NCI-H187 (cell line): Measurements from ENCODE around the gene TCP11L1.
"Not testable (repeated sequence)": the region's sequence is repeated elsewhere in the genome, so short reads cannot be mapped to it uniquely, and the experiment has no call there.

Experiments
- DNase-seq, 2 experiments: peaks; one replicate each; lab custom pipeline; 2025; lab: John Stamatoyannopoulos, UW

Gene TCP11L1

DNA sequence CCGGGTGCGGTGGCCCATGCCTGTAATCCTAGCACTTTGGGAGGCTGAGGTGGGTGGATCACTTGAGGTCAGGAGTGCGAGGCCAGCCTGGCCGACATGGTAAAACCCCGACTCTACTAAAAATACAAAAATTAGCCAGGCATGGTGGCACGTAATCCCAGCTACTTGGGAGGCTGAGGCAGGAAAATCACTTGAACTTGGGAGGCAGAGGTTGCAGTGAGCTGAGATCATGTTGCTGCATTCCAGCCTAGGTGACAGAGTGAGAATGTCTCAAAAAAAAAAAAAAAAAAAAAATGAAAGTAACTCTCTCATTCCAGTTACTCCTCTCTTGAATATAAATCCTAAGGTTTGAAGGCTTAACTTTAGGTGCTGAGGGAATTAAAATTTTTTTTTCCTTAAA lies 10.2 kb upstream of the TCP11L1 start:
- not testable (repeated sequence) for DNase-seq

GRCh38 chr11:33033493-33033892 lies 5.9 kb upstream of the TCP11L1 start:
- no peak for DNase-seq

DNA sequence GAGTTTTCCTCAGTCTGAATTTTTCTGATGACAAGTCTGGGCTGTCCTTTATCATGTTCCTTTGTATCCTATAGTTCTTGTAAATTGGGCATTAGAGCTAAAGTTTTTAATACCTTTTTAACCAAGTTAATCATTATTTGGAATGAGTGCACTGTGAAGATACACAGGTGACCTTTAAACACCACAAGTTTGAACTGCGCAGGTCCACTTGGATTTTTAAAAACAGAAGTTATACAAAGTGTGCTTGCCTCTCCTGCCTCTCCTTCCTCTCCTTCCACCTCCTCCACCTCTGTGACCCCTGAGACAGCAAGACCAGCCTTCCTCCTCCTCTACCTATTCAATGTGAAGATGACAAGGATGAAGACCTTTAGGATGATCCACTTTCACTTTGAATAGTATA lies 4.4 kb upstream of the TCP11L1 start:
- DNase-seq: no peak

- DNase-seq: no peak
Measured at GRCh38 chr11:33040033-33040861, 875 bp downstream of the TCP11L1 start.

DNA sequence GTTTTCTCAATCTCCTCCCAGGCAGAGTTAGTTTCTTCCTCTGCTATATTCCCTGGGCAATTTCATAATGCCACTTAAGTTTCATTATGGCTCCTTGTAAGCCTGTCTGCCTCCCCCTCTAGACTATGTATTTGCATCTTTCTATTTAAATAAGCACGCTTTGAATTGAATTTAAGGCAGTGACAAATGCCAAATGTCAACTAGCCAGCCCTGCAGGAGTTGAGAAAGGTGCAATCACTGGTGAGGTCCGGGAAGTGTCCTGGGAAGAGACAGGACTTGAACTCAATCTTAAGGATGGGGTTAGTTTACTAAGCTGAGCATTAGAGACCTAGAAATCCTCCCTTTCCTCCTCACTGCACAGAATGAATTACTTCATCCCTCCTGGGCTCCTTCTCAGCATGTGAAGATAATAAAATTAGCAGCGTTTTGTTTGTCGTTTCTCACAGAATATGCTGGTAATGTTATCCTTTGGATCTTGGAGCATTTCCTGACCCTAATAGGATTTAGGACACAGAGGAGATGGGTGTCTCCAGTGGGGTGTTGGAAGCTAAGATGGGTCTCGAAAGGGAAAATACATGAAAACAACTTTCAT lies 1.6 kb downstream of the TCP11L1 start:
- DNase-seq: no peak

GRCh38 chr11:33043221-33043830 lies 4.0 kb downstream of the TCP11L1 start:
- DNase-seq: no peak

- DNase-seq: no peak
Measured at GRCh38 chr11:33044285-33044756, 4.9 kb downstream of the TCP11L1 start.

- no peak for DNase-seq
Measured at GRCh38 chr11:33045551-33046255, 6.3 kb downstream of the TCP11L1 start.

GRCh38 chr11:33048701-33049100 lies 9.3 kb downstream of the TCP11L1 start:
- DNase-seq: not testable (repeated sequence)

GRCh38 chr11:33049565-33050408 lies 10.4 kb downstream of the TCP11L1 start:
- not testable (repeated sequence) for DNase-seq

GRCh38 chr11:33052231-33052630 lies 12.9 kb downstream of the TCP11L1 start:
- no peak for DNase-seq

- no peak for DNase-seq
Measured at GRCh38 chr11:33055375-33055774, 16.0 kb downstream of the TCP11L1 start.

- DNase-seq: no peak
Measured at GRCh38 chr11:33057284-33057683, 17.9 kb downstream of the TCP11L1 start.

DNA sequence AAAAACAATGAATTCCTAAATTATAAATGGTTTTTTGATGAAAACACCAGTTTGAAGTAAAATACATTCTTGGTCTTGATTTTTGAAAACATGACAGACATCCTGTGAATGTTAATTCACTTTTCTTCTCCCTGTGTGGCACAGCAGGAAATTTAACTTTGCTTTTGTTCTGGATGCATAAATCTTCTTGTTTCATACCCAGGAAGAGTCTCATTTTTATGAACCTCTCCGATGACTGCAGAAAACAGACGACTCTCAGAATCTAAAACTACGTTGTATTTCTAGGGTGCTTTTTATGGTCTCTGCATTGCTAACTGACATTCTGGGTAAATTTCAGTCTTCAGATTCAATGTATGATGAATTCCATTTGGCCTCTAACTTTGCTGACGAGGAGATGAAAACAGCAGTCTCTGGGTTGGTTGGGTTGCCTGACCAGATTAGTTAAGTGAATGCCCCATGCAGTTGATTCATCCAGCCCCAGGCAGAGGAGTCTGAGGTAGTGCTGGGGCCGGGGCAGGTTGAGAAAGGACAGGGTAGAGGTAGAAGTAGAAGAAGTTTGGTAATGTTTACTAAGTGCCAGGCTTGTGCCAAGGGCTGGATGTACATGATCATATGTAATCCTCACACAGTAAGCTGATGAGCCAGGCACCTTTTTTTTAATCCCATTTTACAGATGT lies 20.1 kb downstream of the TCP11L1 start:
- DNase-seq: no peak

DNA sequence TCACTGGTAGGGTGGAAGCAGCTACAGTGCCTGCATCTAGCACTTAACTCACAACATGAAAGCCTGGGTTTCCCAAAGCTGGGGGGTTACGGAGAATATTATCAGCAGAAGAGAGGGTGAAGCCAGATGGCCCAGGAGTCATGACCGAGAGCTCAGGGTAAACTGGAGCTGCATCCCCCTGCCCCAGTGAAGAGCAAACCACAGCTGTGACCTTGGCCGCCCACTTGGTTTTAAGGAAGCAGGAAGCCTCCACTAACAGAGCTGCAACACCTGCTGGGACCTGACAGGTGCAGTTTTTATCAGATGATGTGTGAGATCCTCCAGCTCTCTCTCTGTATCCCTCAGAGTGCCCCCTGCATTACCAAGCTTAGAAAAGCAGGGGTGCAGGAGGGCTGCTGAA lies 20.9 kb downstream of the TCP11L1 start:
- no peak for DNase-seq

- DNase-seq: no peak
Measured at GRCh38 chr11:33062137-33062536, 22.8 kb downstream of the TCP11L1 start.

DNA sequence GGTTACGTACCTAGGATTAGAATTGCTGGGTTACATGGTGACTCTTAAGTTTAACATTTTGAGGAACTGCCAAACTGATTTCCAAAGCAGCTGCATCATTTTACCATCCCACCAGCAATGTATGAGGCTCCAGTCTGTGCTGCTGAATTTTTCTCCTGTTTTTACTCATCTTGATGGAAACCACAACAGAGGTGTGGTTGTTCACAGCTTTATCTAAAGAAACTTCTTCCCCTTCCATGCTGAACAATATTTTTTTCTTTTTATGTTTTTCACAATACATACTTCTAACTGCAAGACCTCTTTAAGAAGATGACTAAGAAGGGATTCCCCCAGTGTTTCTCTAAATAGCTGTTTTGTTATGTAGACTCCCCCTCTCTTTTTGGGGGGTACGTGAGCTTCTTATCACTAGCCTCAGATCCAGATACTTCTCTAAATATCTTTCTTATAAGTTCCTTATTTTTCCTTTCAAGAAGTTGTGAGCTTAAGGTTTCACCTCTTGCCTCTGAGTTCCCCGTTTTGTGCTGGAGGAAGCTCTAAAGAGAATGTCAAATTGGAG lies 24.0 kb downstream of the TCP11L1 start:
- no peak for DNase-seq

DNA sequence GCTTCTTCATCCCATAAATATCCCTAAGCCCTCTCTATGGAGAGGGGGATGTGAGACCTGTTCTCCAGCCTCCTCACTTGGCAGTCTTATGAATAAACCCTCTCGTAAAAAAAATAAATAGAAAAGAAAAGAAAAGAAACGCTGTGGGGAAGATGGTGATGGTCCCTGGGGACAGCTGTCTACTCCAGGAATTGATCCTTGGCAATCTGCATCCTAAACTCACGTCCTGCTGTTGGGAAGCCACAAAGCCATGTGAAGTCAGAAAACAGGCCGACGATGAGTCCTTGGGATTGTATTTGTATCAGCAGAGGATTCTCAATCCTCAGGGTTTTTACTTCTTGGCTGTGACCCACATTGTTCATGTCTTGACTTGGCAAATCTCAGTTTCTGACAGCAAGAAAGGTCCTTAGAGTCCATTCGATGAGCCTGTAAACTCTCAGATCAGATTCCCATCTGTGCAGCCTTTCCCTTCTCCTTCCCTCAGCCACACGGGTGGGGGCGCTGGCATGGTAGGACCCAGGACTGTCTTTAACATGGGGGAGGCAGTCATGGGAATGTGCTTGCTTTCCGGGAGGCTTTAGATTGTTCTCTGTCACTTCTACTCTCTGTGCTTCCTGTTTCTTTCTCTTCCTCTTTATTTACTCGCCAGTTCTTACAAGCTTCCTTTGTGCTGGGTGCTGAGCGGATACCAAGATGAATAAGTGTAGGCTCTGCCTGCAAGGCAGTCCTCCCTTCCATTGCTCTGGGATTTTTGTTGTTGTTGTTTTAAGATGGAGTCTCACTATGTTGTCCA lies 24.9 kb downstream of the TCP11L1 start:
- DNase-seq: no peak

GRCh38 chr11:33064866-33065265 lies 25.5 kb downstream of the TCP11L1 start:
- no peak for DNase-seq
